Uterus (tissue), 2 donors: ENCODE data around the gene TRAFD1.

Experiments
- CTCF ChIP-seq, 4 experiments: fragments of 200-600 bp in 2 of 4; fragments of 450-650 bp in 2 of 4; sonication (generic) in 2 of 4; IDR thresholded peaks; one replicate each; pipeline ENCODE4 v1.5.1; 2016 to 2019; ENCODE audit warnings: antibody characterized with exemption in 4 of 4, mild to moderate bottlenecking in 2 of 4, moderate library complexity in 1 of 4
- POLR2A ChIP-seq, 2 donors: fragments of 450-650 bp; IDR thresholded peaks; one replicate each; pipeline ENCODE4 v1.6.1; 2016; ENCODE audit warnings: antibody characterized with exemption in 2 of 2, mild to moderate bottlenecking in 1 of 2, moderate library complexity in 1 of 2

GRCh38 chr12:112115259-112116045, 9.9 kb upstream of the TRAFD1 start:
- TF ChIP-seq CTCF (IDR thresholded peaks at IDR 0.05): no peak
- no peak for TF ChIP-seq POLR2A (IDR thresholded peaks at IDR 0.05)
